Testis (tissue), 3 donors: ENCODE data around the gene TUBA4B. TPM values are rescaled to one million over a fixed set of nuclear protein-coding genes. Genes with fewer than 3 reads are reported as not detected.
A peak's percentile ranks its signal among the peaks of the same experiment; 100 is the strongest.

Source experiments
- DNase-seq: peaks from one replicate; pipeline ENCODE4 v3.0.0-alpha.2; 2019
- H3K27ac ChIP-seq, 2 donors: fragments of 200-600 bp; sonication (generic); one replicate each; pipeline ENCODE4 v1.5.1; 2019
- H3K27me3 ChIP-seq: fragments of 200-600 bp; sonication (generic); one replicate; pipeline ENCODE4 v1.5.1; 2019
- H3K36me3 ChIP-seq: fragments of 200-600 bp; sonication (generic); one replicate; pipeline ENCODE4 v1.5.1; 2017; ENCODE audit warnings: low read depth; ENCODE audit errors: missing control alignments
- H3K4me1 ChIP-seq: fragments of 200-600 bp; sonication (generic); one replicate; pipeline ENCODE4 v1.5.1; 2019
- H3K4me3 ChIP-seq, 2 donors: fragments of 200-600 bp; sonication (generic); one replicate each; pipeline ENCODE4 v1.5.1; 2017 to 2019
- H3K9me3 ChIP-seq: fragments of 200-600 bp; sonication (generic); one replicate; pipeline ENCODE4 v1.5.1; 2017
- CTCF ChIP-seq, 3 experiments: fragments of 450-650 bp in 2 of 3; fragments of 200-600 bp in 1 of 3; sonication (generic) in 1 of 3; IDR thresholded peaks; one replicate each; pipeline ENCODE4 v1.5.1; 2016 to 2019; ENCODE audit warnings: antibody characterized with exemption in 3 of 3, mild to moderate bottlenecking in 2 of 3, moderate library complexity in 1 of 3
- POLR2A ChIP-seq: fragments of 450-650 bp; IDR thresholded peaks from one replicate; pipeline ENCODE4 v1.6.1; 2017; ENCODE audit warnings: antibody characterized with exemption, mild to moderate bottlenecking, moderate library complexity
- WGBS, 2 donors: methylation state at CpG; one replicate each; pipeline ENCODE4 v1.1.5; 2018; 5-methylcytosine and 5-hydroxymethylcytosine counted together
- intact Hi-C: fragments of 100-400 bp; cut with DNase I; formaldehyde crosslinking; loops from one replicate; pipeline ENCODE4 v1.15.1; 2023; ENCODE audit warnings: low total_unique reads
- polyA plus RNA-seq: library from polyadenylated mRNA; stranded (reverse); fragments of 350-450 nt; fragmentation: Illumina TruSeq; extraction: RNeasy Lipid Tissue Mini Kit (QIAGEN cat#74804); gene quantifications from one replicate; pipeline ENCODE4 v1.2.3, GENCODE V29; 2014; ENCODE audit warnings: low read depth, low replicate concordance; ENCODE audit not compliant: insufficient read depth
- total RNA-seq, 2 donors: library from RNA; depleted of rRNA; stranded (reverse); fragments of >200 nt; gene quantifications; one replicate each; pipeline ENCODE4 v1.2.3, GENCODE V29; 2016

TUBA4B gene
- total and polyA plus RNA-seq, 3 donors from 2014 or later: 0.25 to 1.6 TPM; not detected in 1

- DNase-seq: peak; percentile 10
- Histone ChIP-seq H3K27ac (no peak overlapping the region), H3K27me3 (no peaks in the 10 kb centered on the region), H3K36me3 (no peaks in the 10 kb centered on the region), H3K4me1 (peaks cover 18% of the 10 kb centered on the region), H3K9me3 (no peaks in the 10 kb centered on the region), H3K4me3 (no peak overlapping the region)
- intact Hi-C loops: no loop called here
- TF ChIP-seq POLR2A (no peak), CTCF (IDR thresholded peaks at IDR 0.05) (no peak)
- WGBS, 2 donors: 93 to 95% methylated on average over 23 to 24 of the region's 24 CpGs
Measured at GRCh38 chr2:219210196-219210885, 42.7 kb upstream of the TUBA4B start.

- H3K27ac ChIP-seq: no peak overlapping the region
- 89% methylated on average over 9 of the region's 9 CpGs for WGBS, 2 donors
- H3K36me3 ChIP-seq: no peaks in the 10 kb centered on the region
Measured at GRCh38 chr2:219210886-219211362, 42.1 kb upstream of the TUBA4B start.

GRCh38 chr2:219213026-219213415, 40.0 kb upstream of the TUBA4B start:
- Histone ChIP-seq H3K27ac (no peak overlapping the region), H3K4me1 (peaks cover 14% of the 10 kb centered on the region), H3K4me3 (no peak overlapping the region), H3K27me3 (no peaks in the 10 kb centered on the region), H3K36me3 (no peaks in the 10 kb centered on the region), H3K9me3 (no peaks in the 10 kb centered on the region)
- no peak for DNase-seq
- TF ChIP-seq POLR2A: no peak
- intact Hi-C loops: no loop called here
- WGBS, 2 donors: 88 to 95% methylated on average over 6 to 8 of the region's 8 CpGs

More at GRCh38 chr2:219210886-219211362, 42.1 kb upstream of the TUBA4B start:
- Histone ChIP-seq H3K9me3 (no peaks in the 10 kb centered on the region), H3K4me1 (peaks cover 17% of the 10 kb centered on the region), H3K27me3 (no peaks in the 10 kb centered on the region), H3K4me3 (no peak overlapping the region)
- intact Hi-C loops: no loop called here
- DNase-seq: peak; percentile 8
- TF ChIP-seq CTCF (IDR thresholded peaks at IDR 0.05) (no peak), POLR2A (no peak)

GRCh38 chr2:219213486-219214071, 39.5 kb upstream of the TUBA4B start:
- no peaks in the 10 kb centered on the region for H3K27me3 ChIP-seq

More at GRCh38 chr2:219213486-219214071, 39.5 kb upstream of the TUBA4B start:
- no peaks in the 10 kb centered on the region for H3K9me3 ChIP-seq
- H3K36me3 ChIP-seq: no peaks in the 10 kb centered on the region
- H3K27ac ChIP-seq: no peak overlapping the region
- intact Hi-C loops: no loop called here
- TF ChIP-seq CTCF (IDR thresholded peaks at IDR 0.05) (no peak), POLR2A (no peak)
- 98% methylated on average over 8 to 10 of the region's 10 CpGs for WGBS, 2 donors
- DNase-seq: no peak
- H3K4me3 ChIP-seq: no peak overlapping the region
- H3K4me1 ChIP-seq: peaks cover 16% of the 10 kb centered on the region
